ENCODE data around the gene MOB3B. TPM values are rescaled to one million over a fixed set of nuclear protein-coding genes. Genes with fewer than 3 reads are reported as not detected.

MOB3B gene
- total RNA-seq, 1 donor from 2014 or later = 3.8 TPM

- no peak for DNase-seq (ENCODE audit: low spot score)
- no peak for TF ChIP-seq CTCF (IDR thresholded peaks at IDR 0.05)
- peaks cover 2% of the 10 kb centered on the region for H3K36me3 Mint-ChIP-seq (ENCODE audit: low read depth)
- no peak overlapping the region for H3K4me3 Mint-ChIP-seq (ENCODE audit: unreplicated experiment)
- no peaks in the 10 kb centered on the region for H3K9me3 Mint-ChIP-seq (ENCODE audit: low read depth)
- H3K27me3 Mint-ChIP-seq (ENCODE audit: low read depth) = no peaks in the 10 kb centered on the region
- H3K27ac Mint-ChIP-seq (ENCODE audit: unreplicated experiment) = no peak overlapping the region
- H3K4me1 Mint-ChIP-seq (ENCODE audit: low read depth) = peaks cover 27% of the 10 kb centered on the region
Measured at GRCh38 chr9:27542508-27542907, 12.9 kb upstream of the MOB3B start.

- H3K36me3 Mint-ChIP-seq (ENCODE audit: low read depth) = peaks cover 2% of the 10 kb centered on the region
- no peak for TF ChIP-seq CTCF (IDR thresholded peaks at IDR 0.05)
Measured at GRCh38 chr9:27541740-27542139, 12.1 kb upstream of the MOB3B start.

GRCh38 chr9:27540502-27540901 lies 10.9 kb upstream of the MOB3B start:
- peaks cover 41% of the 10 kb centered on the region for H3K4me1 Mint-ChIP-seq (ENCODE audit: low read depth)
- TF ChIP-seq CTCF (IDR thresholded peaks at IDR 0.05) = no peak
- no peak overlapping the region for H3K4me3 Mint-ChIP-seq (ENCODE audit: unreplicated experiment)
- no peaks in the 10 kb centered on the region for H3K9me3 Mint-ChIP-seq (ENCODE audit: low read depth)
- no peak for DNase-seq (ENCODE audit: low spot score)
- H3K36me3 Mint-ChIP-seq (ENCODE audit: low read depth) = peaks cover 4% of the 10 kb centered on the region
- H3K27me3 Mint-ChIP-seq (ENCODE audit: low read depth) = no peaks in the 10 kb centered on the region
- no peak overlapping the region for H3K27ac Mint-ChIP-seq (ENCODE audit: unreplicated experiment)

More at GRCh38 chr9:27541740-27542139, 12.1 kb upstream of the MOB3B start:
- DNase-seq (ENCODE audit: low spot score) = no peak
- H3K27me3 Mint-ChIP-seq (ENCODE audit: low read depth) = no peaks in the 10 kb centered on the region
- H3K4me3 Mint-ChIP-seq (ENCODE audit: unreplicated experiment) = no peak overlapping the region
- peaks cover 34% of the 10 kb centered on the region for H3K4me1 Mint-ChIP-seq (ENCODE audit: low read depth)
- no peaks in the 10 kb centered on the region for H3K9me3 Mint-ChIP-seq (ENCODE audit: low read depth)
- H3K27ac Mint-ChIP-seq (ENCODE audit: unreplicated experiment) = no peak overlapping the region

GRCh38 chr9:27539479-27540441 lies 10.1 kb upstream of the MOB3B start:
- H3K4me3 Mint-ChIP-seq (ENCODE audit: unreplicated experiment) = no peak overlapping the region
- H3K27ac Mint-ChIP-seq (ENCODE audit: unreplicated experiment) = peak overlapping the region; percentile 80
- H3K9me3 Mint-ChIP-seq (ENCODE audit: low read depth) = no peaks in the 10 kb centered on the region
- H3K4me1 Mint-ChIP-seq (ENCODE audit: low read depth) = peaks cover 41% of the 10 kb centered on the region
- no peak for TF ChIP-seq CTCF (IDR thresholded peaks at IDR 0.05)
- peaks cover 4% of the 10 kb centered on the region for H3K36me3 Mint-ChIP-seq (ENCODE audit: low read depth)
- H3K27me3 Mint-ChIP-seq (ENCODE audit: low read depth) = no peaks in the 10 kb centered on the region
- DNase-seq (ENCODE audit: low spot score) = no peak

GRCh38 chr9:27538647-27539046 lies 9.0 kb upstream of the MOB3B start:
- no peak for TF ChIP-seq CTCF (IDR thresholded peaks at IDR 0.05)
- no peak for DNase-seq (ENCODE audit: low spot score)
- peak overlapping the region; percentile 50 for H3K27ac Mint-ChIP-seq (ENCODE audit: unreplicated experiment)
- H3K4me1 Mint-ChIP-seq (ENCODE audit: low read depth) = peaks cover 41% of the 10 kb centered on the region
- H3K4me3 Mint-ChIP-seq (ENCODE audit: unreplicated experiment) = no peak overlapping the region
- no peaks in the 10 kb centered on the region for H3K9me3 Mint-ChIP-seq (ENCODE audit: low read depth)
- H3K36me3 Mint-ChIP-seq (ENCODE audit: low read depth) = peaks cover 2% of the 10 kb centered on the region
- peaks cover 2% of the 10 kb centered on the region for H3K27me3 Mint-ChIP-seq (ENCODE audit: low read depth)

Data from chondrocyte (in vitro differentiated cells).